Natural killer cell (primary cell): Measurements from ENCODE around the gene PHOSPHO1. TPM values are rescaled to one million over a fixed set of nuclear protein-coding genes. Genes with fewer than 3 reads are reported as not detected.
A peak's percentile ranks its signal among the peaks of the same experiment; 100 is the strongest.
"Not testable (repeated sequence)": the region's sequence is repeated elsewhere in the genome, so short reads cannot be mapped to it uniquely, and the experiment has no call there.

Experiments used
- ATAC-seq, 3 donors: fragments of 150-1000 bp in 2 of 3; fragments of 200-7000 bp in 1 of 3; cut with Tn5 transposase; 1 replicate in 1 of 3; 2 replicates in 2 of 3; pipeline ENCODE4 v1.10.0; 2021; ENCODE audit warnings: mild to moderate bottlenecking in 2 of 3, moderate library complexity in 2 of 3
- DNase-seq, 2 donors: peaks; one replicate each; pipeline versions ENCODE4 v3.0.0 to v3.0.0-alpha.2; 2013 to 2021; ENCODE audit warnings: mixed read lengths in 1 of 2
- H3K27ac ChIP-seq: one replicate; pipeline ENCODE4 v1.5.1; 2013; ENCODE audit warnings: mild to moderate bottlenecking, low read length
- H3K27me3 ChIP-seq: one replicate; pipeline ENCODE4 v1.6.1; 2013; ENCODE audit warnings: low read length; ENCODE audit not compliant: control insufficient read depth, insufficient read depth
- H3K36me3 ChIP-seq: one replicate; pipeline ENCODE4 v1.6.1; 2013; ENCODE audit warnings: low read length; ENCODE audit not compliant: control insufficient read depth, insufficient read depth
- H3K4me1 ChIP-seq: one replicate; pipeline ENCODE4 v1.6.1; 2013; ENCODE audit warnings: low read length; ENCODE audit not compliant: control insufficient read depth, insufficient read depth
- H3K4me3 ChIP-seq: one replicate; pipeline ENCODE4 v1.5.1; 2013; ENCODE audit warnings: low read length
- H3K9me3 ChIP-seq: one replicate; pipeline ENCODE4 v1.6.1; 2013; ENCODE audit warnings: low read length; ENCODE audit not compliant: control insufficient read depth, insufficient read depth
- H3K27ac Mint-ChIP-seq, 2 donors: one replicate each; pipeline ENCODE4 v1.8.0; 2022; ENCODE audit warnings: mild to moderate bottlenecking in 2 of 2, mixed read lengths in 2 of 2, moderate library complexity in 1 of 2
- H3K27me3 Mint-ChIP-seq, 2 donors: one replicate each; pipeline ENCODE4 v1.8.0; 2022; ENCODE audit warnings: low read depth in 2 of 2, mixed read lengths in 2 of 2
- H3K36me3 Mint-ChIP-seq: one replicate; pipeline ENCODE4 v1.8.0; 2022; ENCODE audit warnings: mixed read lengths
- H3K4me1 Mint-ChIP-seq, 2 donors: one replicate each; pipeline ENCODE4 v1.8.0; 2022; ENCODE audit warnings: mixed read lengths in 2 of 2
- H3K4me3 Mint-ChIP-seq: one replicate; pipeline ENCODE4 v1.8.0; 2022; ENCODE audit warnings: mild to moderate bottlenecking, moderate library complexity, mixed read lengths
- H3K9me3 Mint-ChIP-seq, 2 donors: one replicate each; pipeline ENCODE4 v1.8.0; 2022; ENCODE audit warnings: mixed read lengths in 2 of 2
- CTCF ChIP-seq: fragments of 200-600 bp; IDR thresholded peaks from one replicate; pipeline ENCODE4 v1.8.0; 2022; ENCODE audit warnings: antibody characterized with exemption
- WGBS: methylation state at CpG from one replicate; pipeline ENCODE4 v1.1.7; 2013; ENCODE audit warnings: missing lambda C conversion rate; ENCODE audit not compliant: insufficient coverage; 5-methylcytosine and 5-hydroxymethylcytosine counted together
- intact Hi-C: fragments of 100-400 bp; cut with micrococcal nuclease; formaldehyde crosslinking; loops from one replicate; pipeline ENCODE4 v1.14.2; 2022
- total RNA-seq, 4 donors: library from RNA; stranded (reverse); fragments of 120-200 nt in 1 of 4; gene quantifications; one replicate each; pipeline versions ENCODE4 v1.2.3 to v1.2.4, GENCODE V29; 2013 to 2022

The PHOSPHO1 gene
- total RNA-seq, 3 donors from 2014 or later (not counting 1 experiment from before 2014, with no cell fraction given): 1.7 TPM; not detected in 2

GRCh38 chr17:49267912-49268311 lies 37.3 kb upstream of the PHOSPHO1 start:
- intact Hi-C loops: no loop called here
- Mint-ChIP-seq H3K9me3 (no peaks in the 10 kb centered on the region), H3K27ac (no peak overlapping the region), H3K4me3 (no peak overlapping the region), H3K4me1 (no peaks in the 10 kb centered on the region), H3K36me3 (no peaks in the 10 kb centered on the region), H3K27me3 (peaks cover 0 to 5% of the 10 kb centered on the region in 2 donors)
- no peaks in the 10 kb centered on the region for H3K9me3 ChIP-seq
- H3K4me3 ChIP-seq: no peak overlapping the region
- H3K4me1 ChIP-seq: no peaks in the 10 kb centered on the region
- WGBS: 84% methylated on average over 3 of the region's 3 CpGs
- no peak overlapping the region for H3K27ac ChIP-seq
- DNase-seq: no peak
- no peaks in the 10 kb centered on the region for H3K27me3 ChIP-seq
- no peak for ATAC-seq
- TF ChIP-seq CTCF: no peak
- no peaks in the 10 kb centered on the region for H3K36me3 ChIP-seq

GRCh38 chr17:49266233-49266632 lies 35.6 kb upstream of the PHOSPHO1 start:
- H3K36me3 Mint-ChIP-seq: no peaks in the 10 kb centered on the region
- peaks cover 0 to 5% of the 10 kb centered on the region in 2 donors for H3K27me3 Mint-ChIP-seq

GRCh38 chr17:49261540-49261939 lies 31.0 kb upstream of the PHOSPHO1 start:
- peaks cover 15% of the 10 kb centered on the region for H3K4me1 ChIP-seq
- H3K27me3 ChIP-seq, intact Hi-C loops, DNase-seq, H3K9me3 Mint-ChIP-seq, H3K4me3 ChIP-seq, H3K9me3 ChIP-seq, H3K27ac ChIP-seq, H3K4me1 Mint-ChIP-seq, H3K36me3 ChIP-seq, H3K36me3 Mint-ChIP-seq, ATAC-seq, H3K27ac Mint-ChIP-seq, H3K27me3 Mint-ChIP-seq: not testable (repeated sequence)
- peak overlapping the region; percentile 81 for H3K4me3 Mint-ChIP-seq
- 98% methylated on average over 8 of the region's 9 CpGs for WGBS

More at GRCh38 chr17:49266233-49266632, 35.6 kb upstream of the PHOSPHO1 start:
- Histone ChIP-seq H3K4me3 (no peak overlapping the region), H3K4me1 (no peaks in the 10 kb centered on the region), H3K36me3 (no peaks in the 10 kb centered on the region), H3K27me3 (no peaks in the 10 kb centered on the region), H3K9me3 (no peaks in the 10 kb centered on the region), H3K27ac (no peak overlapping the region)
- ATAC-seq: no peak
- no peak overlapping the region for H3K4me3 Mint-ChIP-seq
- intact Hi-C loops: no loop called here
- WGBS: 94% methylated on average over 2 of the region's 2 CpGs
- DNase-seq: no peak
- H3K4me1 Mint-ChIP-seq: peaks cover 1% of the 10 kb centered on the region in 2 donors
- no peaks in the 10 kb centered on the region for H3K9me3 Mint-ChIP-seq
- H3K27ac Mint-ChIP-seq: no peak overlapping the region
- TF ChIP-seq CTCF: no peak

GRCh38 chr17:49260817-49261291 lies 30.3 kb upstream of the PHOSPHO1 start:
- WGBS: 65% methylated on average over 8 of the region's 11 CpGs
- intact Hi-C loops: no loop called here
- peaks cover 7 to 10% of the 10 kb centered on the region in 2 donors for H3K4me1 Mint-ChIP-seq
- H3K27me3 Mint-ChIP-seq: peaks cover 0 to 7% of the 10 kb centered on the region in 2 donors
- peak overlapping the region in 1 of 2 donors; percentile 72 for H3K27ac Mint-ChIP-seq
- H3K9me3 Mint-ChIP-seq: no peaks in the 10 kb centered on the region
- Histone ChIP-seq H3K27ac (no peak overlapping the region), H3K27me3 (peaks cover 3% of the 10 kb centered on the region), H3K9me3 (no peaks in the 10 kb centered on the region), H3K4me3 (peak overlapping the region; percentile 50), H3K4me1 (peaks cover 15% of the 10 kb centered on the region), H3K36me3 (no peaks in the 10 kb centered on the region)
- DNase-seq (peak in 1 of 2 donors; percentile 28), ATAC-seq (no peak)
- no peak for TF ChIP-seq CTCF
- peak overlapping the region; percentile 81 for H3K4me3 Mint-ChIP-seq
- no peaks in the 10 kb centered on the region for H3K36me3 Mint-ChIP-seq
